Lower leg skin (tissue), 4 donors: ENCODE data around the gene RINT1. TPM values are rescaled to one million over a fixed set of nuclear protein-coding genes. Genes with fewer than 3 reads are reported as not detected.

ENCODE experiments used
- DNase-seq, 2 donors: peaks; one replicate each; pipeline ENCODE4 v3.0.0-alpha.2; 2019; ENCODE audit warnings: low spot score in 2 of 2
- H3K4me3 ChIP-seq: fragments of 200-600 bp; sonication (generic); 2 replicates; pipeline ENCODE4 v1.5.1; 2017; ENCODE audit warnings: mild to moderate bottlenecking, low read depth; ENCODE audit not compliant: poor library complexity, severe bottlenecking
- CTCF ChIP-seq, 3 donors: fragments of 450-650 bp; IDR thresholded peaks; one replicate each; pipeline ENCODE4 v1.5.1; 2016; ENCODE audit warnings: antibody characterized with exemption in 3 of 3, mild to moderate bottlenecking in 3 of 3, moderate library complexity in 2 of 3
- POLR2A ChIP-seq, 2 donors: fragments of 450-650 bp; IDR thresholded peaks; one replicate each; pipeline ENCODE4 v1.6.1; 2016 to 2017; ENCODE audit warnings: antibody characterized with exemption in 2 of 2, mild to moderate bottlenecking in 1 of 2, moderate library complexity in 1 of 2
- WGBS, 2 donors: methylation state at CpG; one replicate each; pipeline ENCODE4 v1.1.5; 2018; 5-methylcytosine and 5-hydroxymethylcytosine counted together
- intact Hi-C: fragments of 100-400 bp; cut with DNase I; formaldehyde crosslinking; loops from one replicate; pipeline ENCODE4 v1.15.0; 2023; ENCODE audit warnings: low total_unique reads
- total RNA-seq, 4 donors: library from RNA; depleted of rRNA; stranded (reverse); fragments of >200 nt; gene quantifications; one replicate each; pipeline ENCODE4 v1.1.0, GENCODE V29; 2016

RINT1 gene
- total RNA-seq, 4 donors from 2014 or later, result 11.2 to 29.1 (median 21.1) TPM

GRCh38 chr7:105530126-105530525 lies 1.9 kb upstream of the RINT1 start:
- TF ChIP-seq POLR2A (IDR thresholded peaks at IDR 0.05) (no peak), CTCF (IDR thresholded peaks at IDR 0.05) (no peak)
- DNase-seq, result peak in 1 of 2 donors; percentile 70
- intact Hi-C loops, result no loop called here
- H3K4me3 ChIP-seq, result no peak overlapping the region
- WGBS, 2 donors, result 89 to 97% methylated on average over 10 of the region's 10 CpGs

GRCh38 chr7:105530546-105530945 lies 1.5 kb upstream of the RINT1 start:
- TF ChIP-seq POLR2A (IDR thresholded peaks at IDR 0.05), result no peak
- TF ChIP-seq CTCF (IDR thresholded peaks at IDR 0.05), result no peak
- 96% methylated on average over 20 of the region's 20 CpGs for WGBS, 2 donors
- intact Hi-C loops, result no loop called here
- DNase-seq, result peak in 1 of 2 donors; percentile 82
- H3K4me3 ChIP-seq, result no peak overlapping the region

- H3K4me3 ChIP-seq, result peak overlapping the region; percentile 96
- no peak for TF ChIP-seq CTCF (IDR thresholded peaks at IDR 0.05)
- TF ChIP-seq POLR2A (IDR thresholded peaks at IDR 0.05), result no peak
- no peak for DNase-seq
- 34% methylated on average over 12 of the region's 12 CpGs for WGBS, 2 donors
- intact Hi-C loops, result no loop called here
Measured at GRCh38 chr7:105532709-105533460, 884 bp downstream of the RINT1 start.

GRCh38 chr7:105538339-105538738 lies 6.3 kb downstream of the RINT1 start:
- no peak for DNase-seq
- no peak for TF ChIP-seq CTCF (IDR thresholded peaks at IDR 0.05)
- no peak for TF ChIP-seq POLR2A (IDR thresholded peaks at IDR 0.05)
- H3K4me3 ChIP-seq, result no peak overlapping the region
- intact Hi-C loops, result no loop called here
- WGBS, 2 donors, result 66 to 71% methylated on average over 2 of the region's 2 CpGs

- no peak for TF ChIP-seq POLR2A (IDR thresholded peaks at IDR 0.05)
- no peak for TF ChIP-seq CTCF (IDR thresholded peaks at IDR 0.05)
- intact Hi-C loops, result no loop called here
- no peak overlapping the region for H3K4me3 ChIP-seq
- DNase-seq, result no peak
- WGBS, 2 donors, result 88 to 100% methylated on average over 1 of the region's 1 CpG
Measured at GRCh38 chr7:105559926-105560325, 27.9 kb downstream of the RINT1 start.

GRCh38 chr7:105565190-105565589 lies 33.2 kb downstream of the RINT1 start:
- no peak for TF ChIP-seq POLR2A (IDR thresholded peaks at IDR 0.05)
- TF ChIP-seq CTCF (IDR thresholded peaks at IDR 0.05), result no peak
- no peak overlapping the region for H3K4me3 ChIP-seq
- intact Hi-C loops, result no loop called here
- DNase-seq, result no peak
- WGBS, 2 donors, result 96 to 98% methylated on average over 4 of the region's 4 CpGs
